Small intestine (tissue), 7 donors: Measurements from ENCODE around the gene TEX51. TPM values are rescaled to one million over a fixed set of nuclear protein-coding genes. Genes with fewer than 3 reads are reported as not detected.

ENCODE experiments used
- DNase-seq, 2 donors: peaks; one replicate each; pipeline versions ENCODE4 v3.0.0 to v3.0.0-alpha.2; 2013
- FAIRE-seq: peaks from 2 replicates; lab custom pipeline; 2012; peaks lifted over from hg19 to GRCh38; lab: Jason Lieb, UNC
- H3K27ac ChIP-seq, 3 donors: one replicate each; pipeline ENCODE4 v1.5.1; 2013; ENCODE audit warnings: low read length in 2 of 3, mild to moderate bottlenecking in 2 of 3, control low read depth in 1 of 3, inconsistent platforms in 1 of 3, low read depth in 1 of 3, moderate library complexity in 1 of 3
- H3K27me3 ChIP-seq, 3 donors: one replicate each; pipeline ENCODE4 v1.6.1; 2013; ENCODE audit warnings: low read length in 3 of 3, inconsistent platforms in 1 of 3; ENCODE audit not compliant: control insufficient read depth in 3 of 3, insufficient read depth in 3 of 3
- H3K36me3 ChIP-seq, 3 donors: one replicate each; pipeline ENCODE4 v1.6.1; 2013; ENCODE audit warnings: low read length in 3 of 3, inconsistent platforms in 1 of 3, low read depth in 1 of 3, mild to moderate bottlenecking in 1 of 3, moderate library complexity in 1 of 3; ENCODE audit not compliant: control insufficient read depth in 3 of 3, insufficient read depth in 2 of 3
- H3K4me1 ChIP-seq, 3 donors: one replicate each; pipeline ENCODE4 v1.6.1; 2013; ENCODE audit warnings: low read length in 2 of 3, inconsistent platforms in 1 of 3, low read depth in 1 of 3, mild to moderate bottlenecking in 1 of 3, moderate library complexity in 1 of 3; ENCODE audit not compliant: control insufficient read depth in 3 of 3, insufficient read depth in 2 of 3
- H3K4me3 ChIP-seq, 3 donors: one replicate each; pipeline ENCODE4 v1.5.1; 2013; ENCODE audit warnings: low read length in 3 of 3, control low read depth in 1 of 3, inconsistent platforms in 1 of 3, low read depth in 1 of 3, mild to moderate bottlenecking in 1 of 3, moderate library complexity in 1 of 3
- H3K9me3 ChIP-seq, 2 donors: one replicate each; pipeline ENCODE4 v1.6.1; 2013; ENCODE audit warnings: low read depth in 1 of 2, low read length in 1 of 2; ENCODE audit not compliant: control insufficient read depth in 2 of 2, insufficient read depth in 1 of 2
- WGBS, 3 donors: extraction: QIAGEN DNeasy Blood & Tissue Kit; methylation state at CpG; one replicate each; pipeline ENCODE4 v1.1.7; 2013; 5-methylcytosine and 5-hydroxymethylcytosine counted together
- polyA plus RNA-seq, 4 donors: library from polyadenylated mRNA; stranded (reverse) in 3 of 4; unstranded in 1 of 4; fragments of 200-250 nt in 3 of 4; fragments of 120-200 nt in 1 of 4; gene quantifications; one replicate each; pipeline versions ENCODE4 v1.2.1 to v1.2.3, GENCODE V29; 2013
- donor health status: healthy with polysubstance abuse.
- donor health status: control.
- donor health status: control.
- donor health status: Bipolar disorder and iron deficiency.
- donor health status: healthy.

The TEX51 gene
- polyA plus RNA-seq, 4 donors, result not detected

- H3K9me3 ChIP-seq, result no peaks in the 10 kb centered on the region
- WGBS, 3 donors, result 65 to 78% (median 68%) methylated on average over 10 of the region's 10 CpGs
- DNase-seq (peak in 1 of 2 donors; percentile 9), FAIRE-seq (no peak)
- H3K36me3 ChIP-seq, result no peaks in the 10 kb centered on the region
- peaks cover 0 to under 1% (median 0%) of the 10 kb centered on the region in 3 donors for H3K4me1 ChIP-seq
- peaks cover 0 to 3% (median 0%) of the 10 kb centered on the region in 3 donors for H3K27me3 ChIP-seq
- H3K27ac ChIP-seq, result no peak overlapping the region
- H3K4me3 ChIP-seq, result no peak overlapping the region
Measured at GRCh38 chr2:126891681-126892500, 6.8 kb upstream of the TEX51 start.

DNA sequence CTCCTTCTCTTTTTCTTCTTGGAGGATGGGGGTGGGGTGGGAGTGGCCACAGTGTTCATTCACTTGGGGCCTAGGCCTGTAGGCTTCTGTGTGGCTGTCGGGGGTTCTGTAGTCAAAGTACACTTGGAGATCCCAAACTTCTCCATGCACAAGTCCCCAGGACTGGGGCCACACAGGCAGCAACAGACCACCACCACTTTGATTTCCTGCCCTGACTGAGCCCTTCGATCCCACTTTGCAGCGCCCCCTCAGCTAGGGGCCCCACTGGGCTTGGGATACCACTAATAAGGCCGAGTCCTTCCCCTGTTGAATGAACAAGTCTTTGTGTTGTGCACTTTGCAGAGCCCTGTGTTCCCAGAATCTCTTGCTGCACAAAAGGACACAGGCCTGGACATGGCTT lies 5.5 kb upstream of the TEX51 start:
- Histone ChIP-seq H3K4me1 (no peaks in the 10 kb centered on the region), H3K27ac (no peak overlapping the region), H3K27me3 (peaks cover 0 to 3% (median 0%) of the 10 kb centered on the region in 3 donors), H3K36me3 (no peaks in the 10 kb centered on the region), H3K9me3 (peaks cover 0 to 2% of the 10 kb centered on the region in 2 donors), H3K4me3 (no peak overlapping the region)
- DNase-seq (no peak), FAIRE-seq (no peak)
- WGBS, 3 donors, result 86 to 91% (median 86%) methylated on average over 4 of the region's 4 CpGs

DNA sequence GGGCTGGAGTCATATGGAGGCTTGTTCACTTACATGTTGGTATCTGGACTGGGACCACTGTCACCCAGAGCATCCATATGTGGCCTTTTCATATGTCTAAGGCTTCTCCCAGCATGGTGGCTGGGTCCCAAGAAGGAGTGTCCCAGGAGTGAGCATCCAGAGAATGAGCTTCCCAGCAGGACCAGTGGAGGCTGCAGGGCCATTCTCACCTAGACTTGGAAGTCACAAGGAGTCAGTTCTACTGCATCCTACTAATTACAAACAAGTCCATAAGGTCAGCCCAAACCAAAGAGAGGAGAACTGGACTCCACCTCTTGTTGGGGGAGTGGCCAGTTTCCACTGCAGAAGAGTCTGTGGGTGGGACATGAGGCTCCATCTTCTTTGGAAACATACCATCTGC lies 5.1 kb upstream of the TEX51 start:
- H3K4me1 ChIP-seq, result no peaks in the 10 kb centered on the region
- DNase-seq (no peak), FAIRE-seq (no peak)
- no peak overlapping the region for H3K27ac ChIP-seq
- H3K27me3 ChIP-seq, result peaks cover 0 to 3% (median 0%) of the 10 kb centered on the region in 3 donors
- H3K4me3 ChIP-seq, result no peak overlapping the region
- H3K36me3 ChIP-seq, result no peaks in the 10 kb centered on the region
- peaks cover 0 to 2% of the 10 kb centered on the region in 2 donors for H3K9me3 ChIP-seq

GRCh38 chr2:126894082-126894481 lies 4.6 kb upstream of the TEX51 start:
- Histone ChIP-seq H3K4me3 (no peak overlapping the region), H3K36me3 (no peaks in the 10 kb centered on the region), H3K27ac (no peak overlapping the region), H3K9me3 (peaks cover 0 to 2% of the 10 kb centered on the region in 2 donors), H3K27me3 (peaks cover 0 to 3% (median 0%) of the 10 kb centered on the region in 3 donors), H3K4me1 (no peaks in the 10 kb centered on the region)
- FAIRE-seq (no peak), DNase-seq (no peak)
- 85 to 89% (median 87%) methylated on average over 1 of the region's 1 CpG for WGBS, 3 donors

DNA sequence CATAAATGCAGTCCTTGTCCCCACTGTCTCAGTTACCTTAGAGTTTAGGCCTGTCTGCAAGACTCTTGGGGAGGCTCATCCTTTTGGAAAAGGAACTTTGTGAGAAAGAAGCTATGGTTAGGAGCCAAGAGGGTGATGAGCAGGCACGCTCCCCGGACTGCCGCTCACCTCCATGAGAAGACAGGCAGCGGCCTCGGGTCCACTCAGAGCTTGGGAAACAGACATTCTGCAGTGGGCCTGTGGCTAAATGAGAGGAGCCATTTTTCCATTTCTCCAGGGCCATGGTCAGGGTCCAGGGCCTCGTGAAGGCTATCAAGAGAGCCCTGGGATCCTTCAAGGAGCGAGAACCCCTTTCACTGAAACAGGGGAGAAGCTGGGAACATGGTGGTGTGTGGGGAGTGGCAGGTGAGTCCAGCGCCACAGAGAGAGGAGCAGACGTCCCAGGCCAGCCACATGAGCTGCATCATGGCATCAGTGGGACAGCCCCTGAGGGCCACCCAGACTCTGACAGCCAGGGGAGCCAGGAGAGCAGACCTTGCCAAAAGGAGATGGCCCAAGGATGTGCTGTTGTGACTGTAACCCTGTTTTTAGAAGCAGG lies 4.0 kb upstream of the TEX51 start:
- Histone ChIP-seq H3K4me3 (no peak overlapping the region), H3K4me1 (no peaks in the 10 kb centered on the region), H3K9me3 (peaks cover 0 to 2% of the 10 kb centered on the region in 2 donors), H3K27ac (no peak overlapping the region), H3K36me3 (no peaks in the 10 kb centered on the region), H3K27me3 (peaks cover 0 to 3% (median 0%) of the 10 kb centered on the region in 3 donors)
- DNase-seq (no peak), FAIRE-seq (no peak)
- WGBS, 3 donors, result 81 to 89% (median 87%) methylated on average over 9 of the region's 9 CpGs

- Histone ChIP-seq H3K36me3 (no peaks in the 10 kb centered on the region), H3K9me3 (peaks cover 0 to 2% of the 10 kb centered on the region in 2 donors), H3K4me1 (no peaks in the 10 kb centered on the region), H3K4me3 (no peak overlapping the region), H3K27ac (no peak overlapping the region), H3K27me3 (peaks cover 0 to 3% (median 0%) of the 10 kb centered on the region in 3 donors)
- FAIRE-seq, result no peak
- 50 to 74% (median 56%) methylated on average over 4 of the region's 4 CpGs for WGBS, 3 donors
- DNase-seq, result no peak
Measured at GRCh38 chr2:126895336-126895735, 3.4 kb upstream of the TEX51 start.

GRCh38 chr2:126896471-126896870 lies 2.2 kb upstream of the TEX51 start:
- DNase-seq (no peak), FAIRE-seq (no peak)
- WGBS, 3 donors, result 61 to 83% (median 69%) methylated on average over 4 of the region's 4 CpGs

GRCh38 chr2:126899616-126900185 lies 1.0 kb downstream of the TEX51 start:
- H3K4me3 ChIP-seq, result no peak overlapping the region
- 75 to 81% (median 77%) methylated on average over 4 of the region's 4 CpGs for WGBS, 3 donors
- H3K4me1 ChIP-seq, result no peaks in the 10 kb centered on the region
- no peaks in the 10 kb centered on the region for H3K36me3 ChIP-seq
- no peak overlapping the region for H3K27ac ChIP-seq
- FAIRE-seq, result no peak
- peaks cover 0 to 3% (median 0%) of the 10 kb centered on the region in 3 donors for H3K27me3 ChIP-seq
- no peak for DNase-seq
- H3K9me3 ChIP-seq, result peaks cover 0 to 5% of the 10 kb centered on the region in 2 donors

More at GRCh38 chr2:126896471-126896870, 2.2 kb upstream of the TEX51 start:
- Histone ChIP-seq H3K27ac (no peak overlapping the region), H3K36me3 (no peaks in the 10 kb centered on the region), H3K9me3 (peaks cover 0 to 2% of the 10 kb centered on the region in 2 donors), H3K4me3 (no peak overlapping the region), H3K4me1 (no peaks in the 10 kb centered on the region), H3K27me3 (peaks cover 0 to 3% (median 0%) of the 10 kb centered on the region in 3 donors)
